Vagina (tissue), 2 donors: ENCODE results near the gene NFATC3.
A peak's percentile ranks its signal among the peaks of the same experiment; 100 is the strongest.

Experiments
- POLR2AphosphoS5 ChIP-seq, 2 donors: sonication (generic); formaldehyde crosslinking; IDR thresholded peaks; one replicate each; pipeline ENCODE4 v1.9.0; 2017; ENCODE audit warnings: antibody characterized with exemption in 2 of 2, mild to moderate bottlenecking in 2 of 2, low read depth in 1 of 2; ENCODE audit not compliant: insufficient read depth in 1 of 2
- TF ChIP-seq, protein P1 (sequence below), 3 experiments: fragments of 450-650 bp in 2 of 3; fragments of 200-600 bp in 1 of 3; sonication (generic) in 1 of 3; IDR thresholded peaks; one replicate each; pipeline ENCODE4 v1.5.1; 2017 to 2019; ENCODE audit warnings: antibody characterized with exemption in 3 of 3, mild to moderate bottlenecking in 2 of 3, moderate library complexity in 2 of 3

DNA sequence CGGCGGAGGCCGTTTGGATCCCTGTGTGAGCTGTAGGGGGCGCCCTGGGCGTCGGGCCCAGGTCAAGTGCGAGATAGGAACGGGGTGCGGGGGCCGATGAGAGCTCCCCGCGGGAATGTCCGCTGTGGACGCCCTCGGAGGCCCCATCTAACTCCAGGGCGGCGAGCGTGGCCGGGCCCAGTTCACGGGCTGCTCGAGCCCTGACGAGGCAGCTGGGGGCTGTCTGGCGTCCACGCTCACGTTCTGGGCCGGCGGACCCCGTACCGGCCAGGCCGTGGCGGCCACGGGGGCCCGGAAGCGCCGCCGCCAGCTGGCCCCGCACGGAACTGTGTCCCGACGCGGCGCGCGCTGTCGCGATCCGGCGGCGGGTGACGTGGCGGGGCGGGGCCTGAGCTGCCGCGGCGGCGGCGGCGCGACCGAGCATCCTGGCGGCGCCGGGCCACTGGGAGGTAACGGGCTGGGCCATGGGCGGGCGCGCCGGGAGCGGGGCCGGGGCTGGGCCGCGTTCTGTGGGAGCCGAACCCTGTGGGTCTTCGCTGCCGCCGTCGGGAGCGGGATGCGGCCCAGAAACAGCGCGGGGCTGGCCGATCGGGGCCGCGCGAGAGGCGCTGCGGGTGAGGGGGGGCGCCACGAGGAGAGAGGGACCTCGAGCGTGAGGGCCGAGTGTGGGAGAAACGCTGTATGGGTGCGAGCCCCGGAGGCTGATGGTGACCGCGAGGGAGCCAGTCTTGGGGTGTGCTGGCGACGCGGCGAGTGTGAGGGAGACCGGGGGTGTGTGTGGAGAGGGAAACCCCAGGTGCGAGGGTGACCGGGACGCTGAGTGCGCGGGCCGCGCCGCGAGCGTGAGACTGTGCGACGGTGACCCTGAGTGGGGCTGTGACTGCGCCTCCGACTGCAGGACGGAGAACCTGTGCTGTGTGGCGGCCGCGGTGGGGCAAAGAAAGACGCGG lies 179.2 kb downstream of the NFATC3 start, which contains the start of gene SLC7A6:
- TF ChIP-seq, protein P1, sequence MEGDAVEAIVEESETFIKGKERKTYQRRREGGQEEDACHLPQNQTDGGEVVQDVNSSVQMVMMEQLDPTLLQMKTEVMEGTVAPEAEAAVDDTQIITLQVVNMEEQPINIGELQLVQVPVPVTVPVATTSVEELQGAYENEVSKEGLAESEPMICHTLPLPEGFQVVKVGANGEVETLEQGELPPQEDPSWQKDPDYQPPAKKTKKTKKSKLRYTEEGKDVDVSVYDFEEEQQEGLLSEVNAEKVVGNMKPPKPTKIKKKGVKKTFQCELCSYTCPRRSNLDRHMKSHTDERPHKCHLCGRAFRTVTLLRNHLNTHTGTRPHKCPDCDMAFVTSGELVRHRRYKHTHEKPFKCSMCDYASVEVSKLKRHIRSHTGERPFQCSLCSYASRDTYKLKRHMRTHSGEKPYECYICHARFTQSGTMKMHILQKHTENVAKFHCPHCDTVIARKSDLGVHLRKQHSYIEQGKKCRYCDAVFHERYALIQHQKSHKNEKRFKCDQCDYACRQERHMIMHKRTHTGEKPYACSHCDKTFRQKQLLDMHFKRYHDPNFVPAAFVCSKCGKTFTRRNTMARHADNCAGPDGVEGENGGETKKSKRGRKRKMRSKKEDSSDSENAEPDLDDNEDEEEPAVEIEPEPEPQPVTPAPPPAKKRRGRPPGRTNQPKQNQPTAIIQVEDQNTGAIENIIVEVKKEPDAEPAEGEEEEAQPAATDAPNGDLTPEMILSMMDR (IDR thresholded peaks at IDR 0.05), result peak; percentile 29 to 52 (median 48)
- peak in 1 of 2 donors; percentile 45 for TF ChIP-seq POLR2AphosphoS5 (IDR thresholded peaks at IDR 0.05; ENCODE audit: insufficient read depth in 1 of 2, low read depth in 1 of 2)
